ENCODE results near the gene TLK1.

The TLK1 gene

DNA sequence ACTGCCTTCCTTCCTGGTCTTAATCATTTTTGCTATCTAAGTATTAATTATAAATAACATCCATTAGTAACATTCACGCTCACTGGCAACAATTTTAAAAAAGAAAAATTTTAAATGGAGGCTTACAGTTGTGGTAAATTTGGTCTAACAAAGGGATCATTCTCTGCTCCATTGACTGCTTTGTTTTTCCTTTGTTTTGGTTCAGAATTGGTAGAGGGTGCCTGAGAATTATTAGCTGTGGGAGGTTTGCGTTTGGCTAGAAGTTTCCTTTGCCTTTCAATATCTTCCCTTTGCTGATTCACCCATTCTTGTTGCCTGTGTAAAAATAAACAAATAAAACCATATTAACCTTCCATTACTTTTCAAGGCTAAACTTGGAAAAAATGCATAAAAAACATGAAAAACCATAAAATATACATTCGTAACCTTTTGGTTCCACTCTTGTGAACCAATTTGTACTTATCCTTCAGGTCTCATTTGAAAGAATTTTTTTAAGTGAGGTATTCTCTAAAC, 114.6 kb downstream of the TLK1 start:
- Histone ChIP-seq H3K4me3 (replicated peaks; ENCODE audit: insufficient read depth, low read length) (no peak overlapping the region), H3K27ac (replicated peaks) (no peak overlapping the region), H3K27me3 (ENCODE audit: insufficient read depth, poor library complexity, severe bottlenecking) (no peaks in the 10 kb centered on the region)
- TF ChIP-seq, protein P1, sequence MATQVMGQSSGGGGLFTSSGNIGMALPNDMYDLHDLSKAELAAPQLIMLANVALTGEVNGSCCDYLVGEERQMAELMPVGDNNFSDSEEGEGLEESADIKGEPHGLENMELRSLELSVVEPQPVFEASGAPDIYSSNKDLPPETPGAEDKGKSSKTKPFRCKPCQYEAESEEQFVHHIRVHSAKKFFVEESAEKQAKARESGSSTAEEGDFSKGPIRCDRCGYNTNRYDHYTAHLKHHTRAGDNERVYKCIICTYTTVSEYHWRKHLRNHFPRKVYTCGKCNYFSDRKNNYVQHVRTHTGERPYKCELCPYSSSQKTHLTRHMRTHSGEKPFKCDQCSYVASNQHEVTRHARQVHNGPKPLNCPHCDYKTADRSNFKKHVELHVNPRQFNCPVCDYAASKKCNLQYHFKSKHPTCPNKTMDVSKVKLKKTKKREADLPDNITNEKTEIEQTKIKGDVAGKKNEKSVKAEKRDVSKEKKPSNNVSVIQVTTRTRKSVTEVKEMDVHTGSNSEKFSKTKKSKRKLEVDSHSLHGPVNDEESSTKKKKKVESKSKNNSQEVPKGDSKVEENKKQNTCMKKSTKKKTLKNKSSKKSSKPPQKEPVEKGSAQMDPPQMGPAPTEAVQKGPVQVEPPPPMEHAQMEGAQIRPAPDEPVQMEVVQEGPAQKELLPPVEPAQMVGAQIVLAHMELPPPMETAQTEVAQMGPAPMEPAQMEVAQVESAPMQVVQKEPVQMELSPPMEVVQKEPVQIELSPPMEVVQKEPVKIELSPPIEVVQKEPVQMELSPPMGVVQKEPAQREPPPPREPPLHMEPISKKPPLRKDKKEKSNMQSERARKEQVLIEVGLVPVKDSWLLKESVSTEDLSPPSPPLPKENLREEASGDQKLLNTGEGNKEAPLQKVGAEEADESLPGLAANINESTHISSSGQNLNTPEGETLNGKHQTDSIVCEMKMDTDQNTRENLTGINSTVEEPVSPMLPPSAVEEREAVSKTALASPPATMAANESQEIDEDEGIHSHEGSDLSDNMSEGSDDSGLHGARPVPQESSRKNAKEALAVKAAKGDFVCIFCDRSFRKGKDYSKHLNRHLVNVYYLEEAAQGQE (IDR thresholded peaks at IDR 0.05; ENCODE audit: insufficient replicate concordance, low read depth): no peak
- DNase-seq (ENCODE audit: low read depth in 1 of 2, low spot score in 1 of 2): no peak

DNA sequence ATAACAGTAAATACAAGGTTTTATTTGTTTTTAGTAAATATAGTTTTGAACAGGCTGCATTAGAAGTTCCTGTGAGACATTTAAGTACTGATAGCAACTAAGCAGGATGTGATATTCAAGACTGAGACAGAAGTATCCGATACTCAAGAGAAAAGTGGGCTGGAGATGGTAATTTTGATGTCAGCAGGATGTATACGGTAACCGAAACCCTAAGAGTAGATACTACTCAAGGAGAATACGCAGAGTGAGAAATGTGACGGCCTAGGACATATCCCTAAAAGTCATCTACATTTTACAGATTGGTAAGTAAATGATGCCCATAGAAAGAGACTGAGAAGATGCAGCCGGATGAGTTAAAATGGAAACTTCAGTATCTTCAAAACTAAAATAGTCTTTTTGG, 116.3 kb downstream of the TLK1 start:
- DNase-seq (ENCODE audit: low read depth in 1 of 2, low spot score in 1 of 2): no peak
- H3K27me3 ChIP-seq (ENCODE audit: insufficient read depth, poor library complexity, severe bottlenecking): no peaks in the 10 kb centered on the region
- no peak overlapping the region for H3K4me3 ChIP-seq (replicated peaks; ENCODE audit: insufficient read depth, low read length)
- TF ChIP-seq, protein P2, sequence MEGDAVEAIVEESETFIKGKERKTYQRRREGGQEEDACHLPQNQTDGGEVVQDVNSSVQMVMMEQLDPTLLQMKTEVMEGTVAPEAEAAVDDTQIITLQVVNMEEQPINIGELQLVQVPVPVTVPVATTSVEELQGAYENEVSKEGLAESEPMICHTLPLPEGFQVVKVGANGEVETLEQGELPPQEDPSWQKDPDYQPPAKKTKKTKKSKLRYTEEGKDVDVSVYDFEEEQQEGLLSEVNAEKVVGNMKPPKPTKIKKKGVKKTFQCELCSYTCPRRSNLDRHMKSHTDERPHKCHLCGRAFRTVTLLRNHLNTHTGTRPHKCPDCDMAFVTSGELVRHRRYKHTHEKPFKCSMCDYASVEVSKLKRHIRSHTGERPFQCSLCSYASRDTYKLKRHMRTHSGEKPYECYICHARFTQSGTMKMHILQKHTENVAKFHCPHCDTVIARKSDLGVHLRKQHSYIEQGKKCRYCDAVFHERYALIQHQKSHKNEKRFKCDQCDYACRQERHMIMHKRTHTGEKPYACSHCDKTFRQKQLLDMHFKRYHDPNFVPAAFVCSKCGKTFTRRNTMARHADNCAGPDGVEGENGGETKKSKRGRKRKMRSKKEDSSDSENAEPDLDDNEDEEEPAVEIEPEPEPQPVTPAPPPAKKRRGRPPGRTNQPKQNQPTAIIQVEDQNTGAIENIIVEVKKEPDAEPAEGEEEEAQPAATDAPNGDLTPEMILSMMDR (IDR thresholded peaks at IDR 0.05; ENCODE audit: insufficient read depth, low read length): no peak
- TF ChIP-seq POLR2AphosphoS5 (IDR thresholded peaks at IDR 0.05; ENCODE audit: low read depth) (no peak), SPI1 (IDR thresholded peaks at IDR 0.05; ENCODE audit: borderline replicate concordance, low read depth) (no peak), GABPA (IDR thresholded peaks at IDR 0.05; ENCODE audit: low read depth) (no peak)
- TF ChIP-seq, protein P1 (IDR thresholded peaks at IDR 0.05; ENCODE audit: insufficient replicate concordance, low read depth): no peak
- no peak overlapping the region for H3K27ac ChIP-seq (replicated peaks)

DNA sequence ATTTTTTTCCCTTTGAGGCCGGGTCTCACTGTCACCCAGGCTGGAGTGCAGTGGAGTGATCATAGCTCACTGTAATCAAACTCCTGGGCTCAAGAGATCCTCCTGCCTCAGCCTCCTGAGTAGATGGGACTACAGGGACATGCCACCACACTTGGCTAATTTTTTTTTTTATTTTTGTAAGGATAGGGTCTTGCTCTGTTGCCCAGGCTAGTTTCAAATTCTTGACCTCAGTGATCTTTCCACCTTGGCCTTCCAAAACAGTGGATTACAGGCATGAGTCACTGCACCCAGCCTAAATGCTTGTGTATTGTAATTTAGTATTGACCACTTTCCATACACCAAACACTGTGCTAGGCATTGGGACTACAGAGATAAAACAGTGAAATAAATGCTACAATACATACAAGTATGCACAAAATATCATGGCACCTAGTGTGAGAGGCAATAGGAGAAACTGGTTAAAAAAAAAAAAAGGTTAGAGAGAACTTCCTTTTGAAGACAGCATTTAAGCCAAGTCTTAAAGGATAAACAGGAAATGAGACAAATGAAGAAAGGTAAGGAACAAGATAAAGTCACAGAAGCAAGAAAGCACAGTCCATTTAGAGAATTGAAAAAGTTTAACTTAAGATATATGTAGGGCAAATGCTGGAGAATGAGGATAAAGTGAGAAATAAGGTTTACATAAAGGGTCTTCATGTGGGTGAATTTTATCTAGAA, 118.3 kb downstream of the TLK1 start:
- no peak for DNase-seq (ENCODE audit: low read depth in 1 of 2, low spot score in 1 of 2)
- TF ChIP-seq SPI1 (IDR thresholded peaks at IDR 0.05; ENCODE audit: borderline replicate concordance, low read depth) (no peak), POLR2AphosphoS5 (IDR thresholded peaks at IDR 0.05; ENCODE audit: low read depth) (no peak), GABPA (IDR thresholded peaks at IDR 0.05; ENCODE audit: low read depth) (no peak)
- TF ChIP-seq, protein P2 (IDR thresholded peaks at IDR 0.05; ENCODE audit: insufficient read depth, low read length): no peak
- TF ChIP-seq, protein P1 (IDR thresholded peaks at IDR 0.05; ENCODE audit: insufficient replicate concordance, low read depth): no peak

More for the DNA sequence above, 118.3 kb downstream of the TLK1 start:
- no peaks in the 10 kb centered on the region for H3K27me3 ChIP-seq (ENCODE audit: insufficient read depth, poor library complexity, severe bottlenecking)
- H3K27ac ChIP-seq (replicated peaks): no peak overlapping the region
- H3K4me3 ChIP-seq (replicated peaks; ENCODE audit: insufficient read depth, low read length): no peak overlapping the region

Measured in HL-60 (cell line).